NCI-H524 treated with DMSO at 0.1 percent for 48 hours (cell line): ENCODE data around the gene MPPE1.
"Not testable (repeated sequence)": the region's sequence is repeated elsewhere in the genome, so short reads cannot be mapped to it uniquely, and the experiment has no call there.

ENCODE experiments used
- DNase-seq: peaks from one replicate; lab custom pipeline; 2025; lab: John Stamatoyannopoulos, UW

The MPPE1 gene

DNA sequence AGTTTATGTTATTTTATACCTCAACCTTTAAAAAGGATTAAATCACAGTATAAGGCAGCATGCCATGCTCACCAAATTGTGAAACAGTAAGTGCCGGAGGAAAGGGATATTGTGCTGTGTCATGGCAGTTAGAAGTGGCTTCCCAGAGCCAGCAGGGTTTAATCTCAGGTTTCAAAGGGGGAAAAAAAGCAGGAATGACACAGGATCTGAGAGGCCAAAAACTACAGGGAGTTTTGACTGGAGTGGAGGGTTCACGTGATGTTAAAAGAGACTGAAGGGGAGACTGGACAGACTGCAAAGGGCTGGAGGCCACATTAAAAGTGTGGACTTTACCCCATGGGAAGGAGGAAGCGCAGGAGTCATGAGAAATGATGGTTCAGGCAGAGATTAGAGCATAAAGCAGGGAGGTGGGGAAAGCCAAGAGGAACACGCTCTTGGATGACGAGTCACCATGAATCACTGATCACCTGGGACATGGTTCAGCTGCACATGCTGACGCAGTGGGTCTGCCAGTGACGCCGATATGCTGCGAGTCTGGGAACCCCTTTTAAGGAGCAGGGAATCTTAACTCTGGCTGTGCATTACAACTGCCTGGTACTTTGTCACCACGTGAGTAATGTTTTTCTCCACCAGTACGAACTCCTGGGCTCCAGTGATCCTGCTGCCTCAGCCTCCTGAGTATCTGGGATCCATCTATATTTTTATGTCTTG, 50.8 kb downstream of the MPPE1 start:
- no peak for DNase-seq

DNA sequence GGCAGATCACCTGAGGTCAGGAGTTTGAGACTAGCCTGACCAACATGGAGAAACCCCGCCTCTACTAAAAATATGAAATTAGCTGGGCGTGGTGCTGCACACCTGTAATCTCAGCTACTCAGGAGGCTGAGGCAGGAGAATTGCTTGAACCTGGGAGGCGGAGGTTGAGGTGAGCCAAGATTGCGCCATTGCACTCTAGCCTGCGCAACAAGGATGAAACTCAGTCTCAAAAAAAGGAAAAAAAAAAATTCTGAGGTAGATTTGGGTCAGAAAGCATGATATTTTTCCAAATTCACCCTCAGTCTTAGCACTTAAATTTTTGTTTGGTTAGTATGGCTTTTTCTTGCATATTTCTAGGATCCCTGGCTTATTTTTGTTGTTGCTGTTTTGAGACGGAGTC, 53.6 kb downstream of the MPPE1 start:
- DNase-seq, result not testable (repeated sequence)

DNA sequence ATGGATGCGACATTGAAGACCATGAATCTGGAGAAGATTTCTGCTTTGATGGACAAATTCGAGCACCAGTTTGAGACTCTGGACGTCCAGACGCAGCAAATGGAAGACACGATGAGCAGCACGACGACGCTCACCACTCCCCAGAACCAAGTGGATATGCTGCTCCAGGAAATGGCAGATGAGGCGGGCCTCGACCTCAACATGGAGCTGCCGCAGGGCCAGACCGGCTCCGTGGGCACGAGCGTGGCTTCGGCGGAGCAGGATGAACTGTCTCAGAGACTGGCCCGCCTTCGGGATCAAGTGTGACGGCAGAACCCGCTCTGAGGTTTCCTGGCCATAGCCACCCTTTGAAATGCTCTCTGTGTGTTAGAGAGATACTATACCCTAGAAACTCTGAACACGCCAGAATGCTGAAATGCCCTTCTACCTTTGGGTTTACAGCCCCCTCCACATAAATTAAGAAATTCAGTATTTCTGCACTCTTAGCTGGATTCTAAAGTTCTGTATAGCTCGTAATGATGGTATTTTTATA, 56.2 kb downstream of the MPPE1 start:
- no peak for DNase-seq

DNA sequence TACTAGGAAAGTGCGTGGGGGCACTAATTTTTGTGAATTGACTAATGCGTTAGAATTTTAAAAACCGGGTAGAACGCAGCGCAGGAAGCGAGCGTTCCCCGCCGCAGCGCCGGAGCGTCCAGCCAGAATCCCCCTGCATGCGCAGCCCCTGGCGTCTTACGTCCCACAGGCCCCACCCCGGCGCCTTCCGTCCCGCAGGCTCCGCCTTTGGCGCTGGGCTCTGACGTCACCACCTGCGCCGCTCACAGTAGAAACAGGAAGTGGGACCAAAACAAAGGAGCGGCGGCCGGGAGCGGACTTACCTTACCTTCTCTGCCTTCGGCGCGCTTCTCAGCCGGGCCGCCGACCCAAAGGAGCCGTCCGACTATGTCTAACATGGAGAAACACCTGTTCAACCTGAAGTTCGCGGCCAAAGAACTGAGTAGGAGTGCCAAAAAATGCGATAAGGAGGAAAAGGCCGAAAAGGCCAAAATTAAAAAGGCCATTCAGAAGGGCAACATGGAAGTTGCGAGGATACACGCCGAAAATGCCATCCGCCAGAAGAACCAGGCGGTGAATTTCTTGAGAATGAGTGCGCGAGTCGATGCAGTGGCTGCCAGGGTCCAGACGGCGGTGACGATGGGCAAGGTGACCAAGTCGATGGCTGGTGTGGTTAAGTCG, 56.8 kb downstream of the MPPE1 start, which contains the start of gene CHMP1B:
Gene CHMP1B, plus strand, starts transcription at position 268 of the 660 bp plus-strand sequence. Its CDS starts 99 bp downstream, at position 367.
- DNase-seq, result peak; percentile 16

DNA sequence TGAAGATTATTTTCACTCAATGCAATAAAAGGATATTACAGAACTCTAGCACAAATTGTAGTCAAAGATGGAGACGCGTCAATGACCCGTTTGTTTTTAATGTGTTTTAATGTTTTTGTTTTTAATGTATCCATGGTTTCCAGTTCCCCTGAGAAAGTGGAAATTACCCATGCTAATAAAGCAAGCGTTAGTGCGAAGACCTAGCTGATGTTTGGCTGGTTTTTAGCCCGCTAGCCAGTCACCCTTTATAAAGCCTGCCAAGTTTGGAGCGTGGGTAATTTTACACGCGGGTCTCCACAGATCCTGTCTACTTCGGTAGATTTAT, 57.3 kb downstream of the MPPE1 start:
- no peak for DNase-seq

DNA sequence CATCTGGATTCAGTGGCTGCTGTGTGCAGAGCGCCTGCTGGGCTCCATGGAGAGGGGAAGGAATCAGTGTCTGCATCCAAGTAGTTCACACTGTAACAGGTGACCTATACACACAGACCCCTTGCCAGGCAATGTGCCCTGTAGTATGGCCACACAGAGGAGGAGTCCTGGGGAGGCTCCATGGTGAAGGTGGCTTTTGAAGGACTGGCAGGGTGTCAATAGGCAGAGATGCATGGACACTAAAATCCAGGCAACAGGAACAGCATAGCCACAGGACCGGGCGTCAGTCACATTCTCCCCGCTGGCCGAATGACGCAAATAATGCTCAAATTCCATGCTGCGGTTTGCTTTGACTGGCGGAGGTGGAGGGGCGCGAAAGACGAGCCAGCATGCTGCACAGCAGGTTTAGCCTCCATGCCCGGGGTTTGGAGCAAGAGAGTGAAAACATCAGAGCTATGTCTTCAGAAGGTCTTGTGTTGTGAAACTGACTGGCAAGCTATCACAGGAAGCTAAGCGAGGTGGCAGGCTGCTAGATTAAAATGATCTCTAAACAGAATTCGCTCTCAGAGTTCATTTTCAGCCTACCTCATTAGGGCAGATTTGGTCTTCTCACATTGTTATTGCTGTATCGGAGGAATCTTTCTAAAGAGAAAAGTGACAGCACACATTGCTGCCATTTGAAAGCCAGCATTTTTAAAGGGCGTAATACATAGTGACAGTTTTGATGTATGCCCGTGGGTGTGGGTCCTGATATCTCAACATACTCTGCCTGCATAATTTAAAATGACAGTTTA, 58.1 kb downstream of the MPPE1 start:
- peak; percentile 34 for DNase-seq

DNA sequence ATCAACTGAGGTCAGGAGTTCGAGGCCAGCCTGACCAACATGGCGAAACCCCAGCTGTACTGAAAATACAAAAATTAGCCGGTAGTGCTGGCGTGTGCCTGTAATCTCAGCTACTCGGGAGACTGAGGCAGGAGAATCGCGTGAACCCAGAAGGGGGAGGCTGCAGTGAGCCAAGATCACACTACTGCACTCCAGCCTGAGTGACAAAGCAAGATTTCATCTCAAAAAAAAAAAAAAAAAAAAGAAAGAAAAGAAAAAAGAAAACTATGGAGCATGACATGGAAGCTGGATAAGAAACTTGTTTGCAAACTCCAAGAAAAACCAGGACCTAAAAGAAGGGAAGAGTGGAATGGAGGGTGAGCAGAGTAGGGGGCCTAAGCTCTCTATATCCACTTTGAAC, 58.8 kb downstream of the MPPE1 start:
- no peak for DNase-seq

DNA sequence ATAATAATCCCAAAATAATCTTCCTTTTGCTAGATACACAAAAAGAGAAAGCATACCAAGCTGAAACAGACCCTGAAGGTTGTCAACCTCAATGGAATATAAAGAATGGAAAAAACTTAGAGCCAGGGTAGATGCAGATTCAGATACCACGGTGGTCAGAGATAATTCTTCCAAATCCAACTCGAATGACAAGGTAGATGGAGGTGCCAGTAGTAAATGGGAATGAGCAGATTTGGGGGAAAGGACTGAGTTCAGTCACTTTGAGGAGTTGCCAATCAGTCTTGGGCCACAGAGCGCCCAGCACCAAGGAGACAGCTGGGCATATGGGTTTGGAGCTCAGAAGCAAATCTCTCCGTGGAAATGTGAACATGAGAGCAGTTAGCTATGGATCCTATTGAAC, 60.3 kb downstream of the MPPE1 start:
- DNase-seq, result no peak

DNA sequence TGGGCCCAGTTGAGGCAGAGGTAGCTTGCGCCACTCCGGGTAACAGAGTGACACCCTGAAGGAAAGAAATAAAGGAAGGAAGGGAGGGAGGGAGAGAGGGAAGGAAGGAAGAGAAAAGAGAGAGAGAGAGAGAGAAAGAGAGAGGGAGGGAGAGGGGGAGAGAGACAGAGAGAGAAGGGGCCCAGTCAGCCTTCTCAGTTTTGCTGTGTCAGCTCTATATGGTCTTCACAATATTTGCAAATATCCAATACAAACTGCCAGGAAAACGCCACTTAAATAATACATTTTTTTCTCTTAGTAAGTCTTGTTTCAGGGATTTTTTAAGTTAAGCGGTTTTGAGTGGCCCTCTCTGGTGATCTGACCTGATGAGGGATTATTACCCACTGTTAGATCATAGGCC, 62.5 kb downstream of the MPPE1 start:
- no peak for DNase-seq

DNA sequence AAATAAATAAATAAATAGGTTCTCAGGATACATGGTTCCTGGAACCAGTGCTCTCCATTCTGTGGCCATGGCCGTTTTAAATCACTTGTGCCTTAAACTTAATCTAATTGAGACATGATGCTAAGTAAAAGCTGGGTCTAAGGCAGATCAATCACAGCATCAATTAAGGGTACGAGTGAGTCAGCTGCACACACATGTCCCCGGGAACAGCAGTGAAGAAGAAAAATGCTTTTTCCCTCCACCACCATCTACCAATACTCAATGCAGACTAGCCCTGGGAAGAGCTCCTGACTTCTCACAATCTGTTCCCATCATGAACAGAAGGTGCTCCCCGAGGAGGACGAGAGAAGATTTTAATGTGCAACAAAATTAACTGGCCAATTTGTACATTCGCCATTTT, 63.7 kb downstream of the MPPE1 start:
- no peak for DNase-seq

DNA sequence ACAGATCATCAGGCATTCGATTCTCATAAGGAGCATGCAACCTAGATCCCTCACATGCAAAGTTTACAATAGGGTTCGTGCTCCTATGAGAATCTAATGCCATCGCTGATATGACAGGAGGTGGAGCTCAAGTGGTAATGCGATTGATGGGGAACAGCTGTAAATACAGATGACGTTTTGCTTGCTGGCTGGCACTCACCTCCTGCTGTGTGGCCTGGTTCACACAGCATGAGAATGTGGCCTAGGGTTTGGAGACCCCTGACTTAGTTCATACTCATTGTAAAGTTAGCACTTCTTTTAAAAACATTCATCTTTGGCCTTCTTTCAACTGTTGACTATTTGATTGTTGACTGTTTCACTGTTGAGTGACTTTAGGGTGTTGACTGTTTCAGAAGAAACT, 65.6 kb downstream of the MPPE1 start:
- DNase-seq, result peak; percentile 9

DNA sequence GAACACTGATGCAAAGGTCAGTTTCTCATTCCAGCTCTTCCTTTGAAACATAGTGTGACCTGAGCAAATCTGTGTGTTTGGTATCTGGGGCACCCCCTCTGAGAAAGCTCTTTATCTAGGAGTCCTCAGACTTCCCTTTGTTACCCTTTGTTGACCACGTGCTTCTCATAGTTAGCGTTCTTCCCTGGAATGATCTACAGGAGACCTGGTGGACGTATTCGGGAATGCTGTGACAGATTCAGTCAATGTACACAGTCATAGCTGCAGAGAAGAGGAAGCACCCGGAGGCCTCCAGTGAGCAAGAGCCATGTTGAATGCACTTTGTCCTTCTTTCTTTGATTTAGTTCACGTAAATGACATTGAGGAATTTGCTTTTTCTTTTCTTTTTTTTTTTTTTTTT, 67.6 kb downstream of the MPPE1 start:
- no peak for DNase-seq

DNA sequence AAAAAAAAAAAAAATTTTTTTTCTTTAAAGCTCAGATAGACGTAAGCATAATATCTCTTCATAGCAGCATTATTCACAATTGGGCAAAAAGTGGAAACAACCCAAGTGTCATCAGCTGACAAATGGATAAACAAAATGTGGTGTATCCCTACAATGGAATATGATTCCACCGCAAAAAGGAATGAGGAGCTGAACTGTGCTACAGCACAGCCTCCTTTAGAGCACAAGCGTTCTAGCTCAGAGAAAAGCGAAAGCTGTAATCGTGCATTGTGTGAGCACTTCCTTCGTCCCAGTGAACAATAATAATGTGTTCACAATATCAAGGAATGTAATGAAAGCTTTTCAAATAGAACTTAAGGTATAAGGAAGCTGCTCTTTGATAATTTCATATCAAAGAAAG, 68.6 kb downstream of the MPPE1 start:
- no peak for DNase-seq

DNA sequence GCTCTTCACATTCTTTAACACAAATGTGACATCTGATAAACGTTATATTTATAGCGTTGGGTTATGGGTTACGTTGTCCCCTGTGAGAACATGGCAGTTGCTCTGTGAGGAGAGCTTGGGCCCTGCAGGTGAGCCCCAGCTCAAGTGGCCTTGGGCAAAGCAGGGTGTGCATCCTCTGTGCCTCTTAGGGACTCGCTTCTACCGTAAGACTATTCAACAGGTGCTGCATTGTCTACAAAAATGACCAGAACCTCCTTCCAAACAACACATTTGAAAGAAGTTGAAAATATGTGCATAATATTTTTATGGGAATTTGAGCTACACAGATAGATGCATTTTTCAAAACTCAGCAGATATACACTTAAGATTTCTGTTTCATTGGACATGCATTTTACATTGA, 73.3 kb downstream of the MPPE1 start:
- DNase-seq, result no peak
